CD4-positive, alpha-beta T cell treated with Interleukin-12 subunit alpha and Interleukin-12 subunit beta, for 1 hour (primary cell): ENCODE measurements around the gene RNF121.

Experiments used
- DNase-seq: peaks from one replicate; pipeline ENCODE4 v3.0.0-alpha.2; 2020

The RNF121 gene

GRCh38 chr11:71935338-71935925 is 6.6 kb downstream of the RNF121 start:
- DNase-seq, result no peak

- no peak for DNase-seq
Measured at GRCh38 chr11:71936825-71937224, 8.0 kb downstream of the RNF121 start.

GRCh38 chr11:71937826-71938225 is 9.0 kb downstream of the RNF121 start:
- DNase-seq, result no peak

GRCh38 chr11:71940561-71941219 is 11.8 kb downstream of the RNF121 start:
- DNase-seq, result no peak

GRCh38 chr11:71946144-71946571 is 17.3 kb downstream of the RNF121 start:
- no peak for DNase-seq

- no peak for DNase-seq
Measured at GRCh38 chr11:71947498-71947897, 18.7 kb downstream of the RNF121 start.

- no peak for DNase-seq
Measured at GRCh38 chr11:71948314-71949027, 19.6 kb downstream of the RNF121 start.

- DNase-seq, result no peak
Measured at GRCh38 chr11:71949034-71949433, 20.2 kb downstream of the RNF121 start.

- no peak for DNase-seq
Measured at GRCh38 chr11:71951741-71952310, 23.0 kb downstream of the RNF121 start.

- DNase-seq, result no peak
Measured at GRCh38 chr11:71955898-71956456, 27.1 kb downstream of the RNF121 start.

- DNase-seq, result no peak
Measured at GRCh38 chr11:71962428-71963038, 33.7 kb downstream of the RNF121 start.

GRCh38 chr11:71963468-71963867 is 34.6 kb downstream of the RNF121 start:
- DNase-seq, result no peak

- no peak for DNase-seq
Measured at GRCh38 chr11:71964641-71965040, 35.8 kb downstream of the RNF121 start.

- no peak for DNase-seq
Measured at GRCh38 chr11:71971680-71972079, 42.8 kb downstream of the RNF121 start.

GRCh38 chr11:71976551-71976950 is 47.7 kb downstream of the RNF121 start:
- DNase-seq, result no peak

- DNase-seq, result no peak
Measured at GRCh38 chr11:71977090-71977489, 48.2 kb downstream of the RNF121 start.

- DNase-seq, result peak; percentile 64
Measured at GRCh38 chr11:71977743-71978418, 49.0 kb downstream of the RNF121 start.

- DNase-seq, result no peak
Measured at GRCh38 chr11:71979094-71979493, 50.2 kb downstream of the RNF121 start.

- DNase-seq, result no peak
Measured at GRCh38 chr11:71979602-71980001, 50.8 kb downstream of the RNF121 start.

GRCh38 chr11:71986131-71986530 is 57.3 kb downstream of the RNF121 start:
- no peak for DNase-seq

GRCh38 chr11:71987521-71987920 is 58.7 kb downstream of the RNF121 start:
- DNase-seq, result no peak

- no peak for DNase-seq
Measured at GRCh38 chr11:71988050-71988449, 59.2 kb downstream of the RNF121 start.
